GM18498 (cell line): ENCODE data around the gene ZNF724.
A peak's percentile ranks its signal among the peaks of the same experiment; 100 is the strongest.
"Not testable (repeated sequence)": the region's sequence is repeated elsewhere in the genome, so short reads cannot be mapped to it uniquely, and the experiment has no call there.

Experiments
- ATAC-seq: cut with Tn5 transposase; IDR thresholded peaks from one replicate; pipeline ENCODE4 v1.9.1; 2021; ENCODE audit warnings: mild to moderate bottlenecking, moderate library complexity; ENCODE audit not compliant: unreplicated experiment

ZNF724 gene

GRCh38 chr19:23249911-23250649 lies at the start of gene ZNF724:
ZNF724 (minus strand) TSS chr19:23250394; CDS start chr19:23250242, 152 bp downstream.
- peak; percentile 99 for ATAC-seq

- ATAC-seq: no peak
These were observed 43.9 kb upstream of the ZNF724 start for GRCh38 chr19:23294141-23294540.

GRCh38 chr19:23289966-23290365 lies 39.8 kb upstream of the ZNF724 start:
- ATAC-seq: not testable (repeated sequence)

GRCh38 chr19:23287620-23288019 lies 37.4 kb upstream of the ZNF724 start:
- no peak for ATAC-seq

GRCh38 chr19:23286477-23286876 lies 36.3 kb upstream of the ZNF724 start:
- no peak for ATAC-seq

GRCh38 chr19:23285948-23286347 lies 35.8 kb upstream of the ZNF724 start:
- no peak for ATAC-seq

- ATAC-seq: not testable (repeated sequence)
These were observed 35.1 kb upstream of the ZNF724 start for GRCh38 chr19:23285326-23285725.

- peak; percentile 54 for ATAC-seq
These were observed 33.7 kb upstream of the ZNF724 start for GRCh38 chr19:23283925-23284324.

GRCh38 chr19:23281663-23282276 lies 31.6 kb upstream of the ZNF724 start:
- no peak for ATAC-seq

- ATAC-seq: not testable (repeated sequence)
These were observed 27.9 kb upstream of the ZNF724 start for GRCh38 chr19:23278118-23278517.

- ATAC-seq: peak; percentile 100
These were observed 23.6 kb upstream of the ZNF724 start for GRCh38 chr19:23273590-23274412.

GRCh38 chr19:23273022-23273589 lies 22.9 kb upstream of the ZNF724 start:
- ATAC-seq: no peak

GRCh38 chr19:23263870-23264590 lies 13.8 kb upstream of the ZNF724 start:
- no peak for ATAC-seq

GRCh38 chr19:23263396-23263795 lies 13.2 kb upstream of the ZNF724 start:
- no peak for ATAC-seq

GRCh38 chr19:23262920-23263319 lies 12.7 kb upstream of the ZNF724 start:
- ATAC-seq: no peak

GRCh38 chr19:23261496-23262020 lies 11.4 kb upstream of the ZNF724 start:
- ATAC-seq: no peak

- ATAC-seq: no peak
These were observed 10.8 kb upstream of the ZNF724 start for GRCh38 chr19:23260956-23261355.

- no peak for ATAC-seq
These were observed 9.8 kb upstream of the ZNF724 start for GRCh38 chr19:23259961-23260360.

GRCh38 chr19:23255700-23256099 lies 5.5 kb upstream of the ZNF724 start:
- no peak for ATAC-seq

- no peak for ATAC-seq
These were observed 4.1 kb upstream of the ZNF724 start for GRCh38 chr19:23254141-23254910.
